A673 (cell line): Measurements from ENCODE around the gene ZG16. TPM values are rescaled to one million over a fixed set of nuclear protein-coding genes. Genes with fewer than 3 reads are reported as not detected.
"Not testable (repeated sequence)": the region's sequence is repeated elsewhere in the genome, so short reads cannot be mapped to it uniquely, and the experiment has no call there.

Experiments
- BruUV-seq: library from RNA; stranded (reverse); fragments of 400-500 nt; replicated peaks from 2 replicates; lab custom pipeline; 2021; lab: Mats Ljungman, UMichigan
- CTCF ChIA-PET: fragments of 300-600 bp; sonication (Branson Sonifier 250); formaldehyde crosslinking; loops from one replicate; lab custom pipeline; 2022; ENCODE audit warnings: antibody characterized with exemption; lab: Charles Lee
- POLR2A ChIA-PET: fragments of 300-600 bp; sonication (Branson Sonifier 250); formaldehyde crosslinking; loops from one replicate; lab custom pipeline; 2022; ENCODE audit warnings: antibody characterized with exemption; ENCODE audit not compliant: low non-redundant PET; lab: Charles Lee
- DNase-seq: peaks from one replicate; pipeline ENCODE4 v3.0.0-alpha.2; 2015; ENCODE audit warnings: low spot score
- H3K27ac ChIP-seq: fragments of 200-600 bp; sonication (generic); 2 replicates; pipeline ENCODE4 v1.5.1; 2016; ENCODE audit warnings: mixed run types, low read depth, mild to moderate bottlenecking, mixed read lengths, antibody characterized with exemption, low read length; ENCODE audit not compliant: poor library complexity, severe bottlenecking
- H3K27me3 ChIP-seq: fragments of 200-600 bp; sonication (generic); replicated peaks from 2 replicates; pipeline ENCODE4 v1.6.1; 2017; ENCODE audit warnings: mixed run types, low read depth, mild to moderate bottlenecking, mixed read lengths, antibody characterized with exemption, low read length; ENCODE audit not compliant: insufficient read depth, poor library complexity
- H3K36me3 ChIP-seq: fragments of 200-600 bp; sonication (generic); 2 replicates; pipeline ENCODE4 v1.6.1; 2016; ENCODE audit warnings: mixed run types, mild to moderate bottlenecking, mixed read lengths, antibody characterized with exemption, low read length; ENCODE audit not compliant: insufficient read depth, poor library complexity, severe bottlenecking
- H3K4me1 ChIP-seq: fragments of 200-600 bp; sonication (generic); 2 replicates; pipeline ENCODE4 v1.6.1; 2017; ENCODE audit warnings: mixed run types, mild to moderate bottlenecking, mixed read lengths, antibody characterized with exemption, low read length; ENCODE audit not compliant: insufficient read depth, poor library complexity, severe bottlenecking
- H3K4me3 ChIP-seq: fragments of 200-600 bp; sonication (generic); 2 replicates; pipeline ENCODE4 v1.5.1; 2016; ENCODE audit warnings: low read depth, mixed run types, mild to moderate bottlenecking, mixed read lengths, low read length; ENCODE audit not compliant: poor library complexity, severe bottlenecking
- H3K9me3 ChIP-seq: fragments of 200-600 bp; sonication (generic); 2 replicates; pipeline ENCODE4 v1.6.1; 2016; ENCODE audit warnings: mixed run types, low read depth, mild to moderate bottlenecking, mixed read lengths, antibody characterized with exemption, low read length; ENCODE audit not compliant: poor library complexity, severe bottlenecking
- CTCF ChIP-seq: fragments of 300-800, 200-600 bp; sonication (generic); conservative IDR thresholded peaks from 2 replicates; pipeline ENCODE4 v1.5.1; 2017; ENCODE audit warnings: low read depth, mild to moderate bottlenecking, antibody characterized with exemption, low read length, moderate library complexity, mixed read lengths
- EZH2 ChIP-seq: fragments of 200-600 bp; sonication (generic); IDR thresholded peaks from 2 replicates; pipeline ENCODE4 v1.6.1; 2017; ENCODE audit warnings: borderline replicate concordance, low read depth, mild to moderate bottlenecking, mixed read lengths, antibody characterized with exemption, low read length; ENCODE audit not compliant: poor library complexity, severe bottlenecking
- intact Hi-C: fragments of 100-400 bp; cut with micrococcal nuclease; formaldehyde crosslinking; loops from one replicate; pipeline ENCODE4 v1.10.0; 2022; ENCODE audit not compliant: unreplicated experiment
- total RNA-seq: library from RNA; stranded (reverse); gene quantifications from 2 replicates; pipeline ENCODE4 v1.2.3, GENCODE V29; 2021

The ZG16 gene
- total RNA-seq, 1 experiment from 2014 or later, result not detected

GRCh38 chr16:29784157-29784556, 6.1 kb downstream of the ZG16 start:
- Histone ChIP-seq H3K36me3 (no peaks in the 10 kb centered on the region), H3K27me3 (no peaks in the 10 kb centered on the region), H3K9me3 (no peaks in the 10 kb centered on the region), H3K4me1 (no peaks in the 10 kb centered on the region), H3K27ac (no peak overlapping the region), H3K4me3 (no peak overlapping the region)
- intact Hi-C loops, result no loop called here
- POLR2A ChIA-PET, result no interaction called here
- no TSS peak for BruUV-seq
- DNase-seq, result no peak
- TF ChIP-seq EZH2 (no peak), CTCF (no peak)
- CTCF ChIA-PET, result interaction anchor here (0.6 kb wide), 1 partner anchor 93 kb away, joined by 4 read pairs; no protein-coding TSS in a partner anchor

GRCh38 chr16:29784901-29785500, 6.9 kb downstream of the ZG16 start:
- POLR2A ChIA-PET, result interaction anchor here (0.5 to 0.6 kb wide), 2 partner anchors 54 to 875 kb away, joined by 3 to 7 read pairs; no protein-coding TSS in a partner anchor
- Histone ChIP-seq H3K4me3 (no peak overlapping the region), H3K36me3 (no peaks in the 10 kb centered on the region), H3K27ac (no peak overlapping the region), H3K4me1 (no peaks in the 10 kb centered on the region), H3K9me3 (no peaks in the 10 kb centered on the region), H3K27me3 (no peaks in the 10 kb centered on the region)
- BruUV-seq, result no TSS peak
- intact Hi-C loops, result no loop called here
- CTCF ChIA-PET, result interaction anchor here (0.5 to 0.6 kb wide), 2 partner anchors 94 to 371 kb away, joined by 3 to 4 read pairs; no protein-coding TSS in a partner anchor
- TF ChIP-seq EZH2 (no peak), CTCF (peak; percentile 90)
- peak; percentile 80 for DNase-seq

- H3K4me1 ChIP-seq, H3K4me3 ChIP-seq, H3K36me3 ChIP-seq, CTCF ChIA-PET, BruUV-seq, H3K27me3 ChIP-seq, H3K27ac ChIP-seq, intact Hi-C loops, DNase-seq, POLR2A ChIA-PET, H3K9me3 ChIP-seq: not testable (repeated sequence)
Observed at GRCh38 chr16:29787155-29787554, 9.1 kb downstream of the ZG16 start.

- peaks cover 11% of the 10 kb centered on the region for H3K4me1 ChIP-seq
- POLR2A ChIA-PET, result no interaction called here
- no peaks in the 10 kb centered on the region for H3K9me3 ChIP-seq
- intact Hi-C loops, result no loop called here
- H3K36me3 ChIP-seq, result peaks cover 13% of the 10 kb centered on the region
- H3K4me3 ChIP-seq, result peak overlapping the region; percentile 99
- DNase-seq, result no peak
- peak overlapping the region; percentile 80 for H3K27ac ChIP-seq
- CTCF ChIA-PET, result interaction anchor here (0.6 to 0.7 kb wide), 2 partner anchors 18 to 185 kb away, joined by 3 read pairs; no protein-coding TSS in a partner anchor
- TSS peak; percentile 94 for BruUV-seq
- no peak for TF ChIP-seq EZH2
- TF ChIP-seq CTCF, result no peak
- no peaks in the 10 kb centered on the region for H3K27me3 ChIP-seq
Observed at GRCh38 chr16:29789775-29790182, 11.7 kb downstream of the ZG16 start.
